COLO829 (cell line): Measurements from ENCODE around the gene SIX2.

Experiments
- DNase-seq: peaks from one replicate; pipeline ENCODE4 v3.0.0; 2012; ENCODE audit warnings: low spot score

Gene SIX2

DNA sequence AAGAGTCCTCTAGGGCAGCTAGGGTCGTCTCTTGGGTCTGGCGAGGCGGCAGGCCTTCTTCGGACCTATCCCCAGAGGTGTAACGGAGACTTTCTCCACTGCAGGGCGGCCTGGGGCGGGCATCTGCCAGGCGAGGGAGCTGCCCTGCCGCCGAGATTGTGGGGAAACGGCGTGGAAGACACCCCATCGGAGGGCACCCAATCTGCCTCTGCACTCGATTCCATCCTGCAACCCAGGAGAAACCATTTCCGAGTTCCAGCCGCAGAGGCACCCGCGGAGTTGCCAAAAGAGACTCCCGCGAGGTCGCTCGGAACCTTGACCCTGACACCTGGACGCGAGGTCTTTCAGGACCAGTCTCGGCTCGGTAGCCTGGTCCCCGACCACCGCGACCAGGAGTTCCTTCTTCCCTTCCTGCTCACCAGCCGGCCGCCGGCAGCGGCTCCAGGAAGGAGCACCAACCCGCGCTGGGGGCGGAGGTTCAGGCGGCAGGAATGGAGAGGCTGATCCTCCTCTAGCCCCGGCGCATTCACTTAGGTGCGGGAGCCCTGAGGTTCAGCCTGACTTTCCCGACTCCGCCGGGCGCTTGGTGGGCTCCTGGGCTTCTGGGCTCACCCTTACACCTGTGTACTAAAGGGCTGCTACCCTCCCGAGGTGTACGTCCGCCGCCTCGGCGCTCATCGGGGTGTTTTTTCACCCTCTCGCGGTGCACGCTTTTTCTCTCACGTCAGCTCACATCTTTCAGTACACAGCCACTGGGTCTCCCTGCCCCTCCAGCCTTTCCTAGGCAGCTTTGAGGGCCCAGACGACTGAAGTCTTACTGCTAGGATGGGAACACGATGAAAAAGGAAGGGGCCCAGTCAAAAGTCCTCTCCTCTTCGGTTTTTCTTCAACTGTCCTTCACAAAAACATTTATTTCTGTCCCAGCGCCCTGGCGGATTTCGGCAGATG, 8.1 kb downstream of the SIX2 start:
- no peak for DNase-seq

GRCh38 chr2:45000341-45000901, 8.8 kb downstream of the SIX2 start:
- DNase-seq, result no peak

DNA sequence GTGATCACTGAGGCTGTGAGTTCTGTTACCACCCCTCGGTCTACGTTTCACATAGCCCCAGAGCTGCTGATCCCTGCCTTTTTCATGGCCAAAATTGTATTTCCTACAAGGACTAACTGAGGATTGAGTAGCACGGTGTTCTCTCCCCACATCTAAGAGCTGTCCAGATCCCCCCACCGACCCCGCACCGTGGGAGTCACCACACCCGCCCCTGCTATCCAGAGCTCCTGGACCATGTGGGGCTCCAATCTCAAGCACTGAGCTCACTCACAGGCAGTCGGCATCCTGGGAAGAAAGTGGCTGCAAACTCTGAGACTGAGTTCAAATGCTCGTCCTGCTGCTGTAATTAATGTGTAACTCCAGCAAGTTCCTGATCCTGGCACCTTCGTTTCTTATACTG, 9.7 kb downstream of the SIX2 start:
- no peak for DNase-seq

DNA sequence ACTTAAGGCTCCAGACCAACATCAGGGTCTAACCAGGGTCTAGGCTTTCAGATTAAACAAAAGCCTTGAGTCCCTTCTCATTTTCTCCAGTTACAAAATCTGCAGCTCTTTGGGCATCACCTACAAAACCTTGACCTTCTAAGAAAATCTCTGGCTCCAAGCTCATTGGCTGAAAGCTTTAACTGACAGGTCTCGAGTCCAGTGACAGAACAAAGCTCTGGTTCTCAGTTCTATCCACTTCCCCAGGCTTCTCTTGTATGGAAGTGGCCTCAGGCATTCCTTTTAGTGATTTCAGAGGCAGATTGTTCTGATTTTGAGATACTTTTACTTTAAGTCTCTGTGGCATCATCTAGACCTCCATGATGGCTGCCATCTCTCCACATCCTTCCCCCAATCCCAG, 11.3 kb downstream of the SIX2 start:
- no peak for DNase-seq

DNA sequence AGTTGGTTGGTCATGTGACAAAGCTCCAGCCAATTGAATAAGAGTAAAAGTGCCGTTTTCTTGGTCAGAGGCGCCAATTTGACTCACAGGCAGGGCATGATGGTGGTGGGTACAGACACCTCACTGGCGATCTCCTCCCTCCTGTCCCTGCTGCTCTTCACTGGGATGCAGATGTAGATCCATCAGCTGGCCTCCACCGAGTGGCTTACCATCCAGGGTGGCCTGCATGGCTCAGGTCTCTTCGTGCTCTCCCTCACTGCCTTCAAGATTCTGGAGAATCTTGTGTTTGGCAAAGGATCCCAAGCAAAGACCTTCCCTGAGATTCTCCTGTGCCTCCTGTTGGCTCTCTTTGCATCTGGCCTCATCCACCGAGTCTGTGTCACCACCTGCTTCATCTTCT, 12.9 kb downstream of the SIX2 start:
- no peak for DNase-seq

DNA sequence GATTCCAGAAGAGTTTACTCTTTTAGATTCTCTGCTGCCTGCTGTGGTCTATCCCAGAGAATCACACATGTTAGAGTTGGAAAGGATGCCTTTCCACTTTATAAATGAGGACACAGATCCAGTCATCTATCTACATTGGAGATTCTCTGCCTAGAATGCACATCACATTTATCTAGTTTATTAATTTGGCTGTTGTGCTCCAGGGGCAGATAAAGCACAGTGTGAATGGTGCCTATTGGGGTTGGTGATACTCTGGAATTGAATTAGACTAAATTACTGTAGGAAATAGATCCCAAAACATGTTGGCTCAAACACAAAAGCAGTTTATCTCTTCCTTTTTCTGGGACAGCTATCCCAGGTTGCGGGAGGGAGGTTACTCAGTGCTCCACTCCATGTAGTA, 14.9 kb downstream of the SIX2 start:
- DNase-seq, result no peak

DNA sequence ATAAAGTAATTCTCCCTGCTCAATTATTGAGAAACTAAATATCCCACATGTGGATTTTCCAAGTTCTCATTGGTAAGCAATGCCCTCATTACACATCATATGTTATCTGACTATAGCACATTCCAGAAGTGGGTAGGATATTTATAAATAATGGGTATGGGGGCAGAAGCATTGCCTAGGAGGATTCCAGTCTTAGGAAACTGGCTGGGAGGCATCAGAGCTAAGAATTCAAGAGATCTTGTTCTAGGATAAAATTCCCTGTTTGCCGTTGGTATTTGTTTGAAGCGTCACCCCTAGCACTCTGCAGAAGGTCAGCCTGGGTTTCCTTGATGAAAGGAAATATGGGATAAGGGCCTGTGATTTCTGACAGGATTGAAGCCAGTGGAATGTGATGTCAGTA, 20.1 kb downstream of the SIX2 start:
- no peak for DNase-seq

DNA sequence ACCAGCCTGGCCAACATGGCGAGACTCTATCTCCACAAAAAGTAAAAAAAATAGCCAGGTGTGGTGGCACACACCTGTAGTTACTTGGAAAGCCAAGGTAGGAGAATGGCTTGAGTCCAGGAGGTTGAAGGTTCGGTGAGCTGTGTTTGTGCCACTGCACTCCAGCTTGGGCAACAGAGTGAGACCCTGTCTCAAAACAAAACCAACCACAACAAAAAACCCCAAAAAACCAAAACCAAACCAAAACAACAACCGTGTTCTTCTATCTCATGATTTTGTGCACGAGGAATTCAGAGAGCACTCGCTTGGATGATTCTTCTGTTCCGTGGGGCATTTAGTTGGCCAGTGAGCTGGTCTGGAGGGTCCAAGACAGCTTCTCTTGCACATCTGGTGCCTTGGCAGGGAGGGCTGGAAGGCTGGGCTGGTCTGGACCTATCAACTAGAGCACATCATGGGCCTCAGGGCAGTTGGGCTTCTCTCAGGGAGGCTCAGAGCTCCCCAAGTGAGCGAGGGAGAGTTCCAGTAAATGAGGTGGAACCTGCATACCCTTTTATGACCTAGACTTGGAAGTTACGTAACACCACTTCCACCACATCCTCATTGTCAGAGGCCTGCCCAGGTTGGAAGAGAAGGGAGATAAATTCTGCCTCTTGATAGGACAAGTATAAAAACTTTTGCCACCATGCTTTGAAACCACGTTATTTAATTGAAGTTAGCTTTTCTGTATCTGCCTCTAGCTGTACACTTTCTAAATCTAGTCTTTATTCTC, 25.2 kb downstream of the SIX2 start:
- no peak for DNase-seq

DNA sequence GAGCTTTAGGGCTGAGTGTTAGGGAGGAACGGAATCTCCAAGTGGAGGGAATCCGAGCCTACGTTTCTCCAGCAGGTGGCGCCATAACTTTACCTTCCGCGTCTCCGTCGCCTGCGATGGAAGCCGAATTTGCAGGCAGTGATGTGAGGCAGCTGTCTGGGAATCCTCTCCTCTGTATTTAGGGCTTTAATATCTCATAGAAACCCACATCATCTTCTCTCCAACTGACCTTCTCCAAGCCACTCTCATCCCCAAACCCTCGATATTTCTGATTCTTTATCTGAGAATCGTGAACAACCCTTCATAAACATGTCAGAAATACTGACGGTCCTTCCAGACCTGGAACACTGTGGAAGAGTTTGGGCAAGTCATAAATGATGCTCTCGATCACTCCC, 27.5 kb downstream of the SIX2 start:
- peak; percentile 69 for DNase-seq

DNA sequence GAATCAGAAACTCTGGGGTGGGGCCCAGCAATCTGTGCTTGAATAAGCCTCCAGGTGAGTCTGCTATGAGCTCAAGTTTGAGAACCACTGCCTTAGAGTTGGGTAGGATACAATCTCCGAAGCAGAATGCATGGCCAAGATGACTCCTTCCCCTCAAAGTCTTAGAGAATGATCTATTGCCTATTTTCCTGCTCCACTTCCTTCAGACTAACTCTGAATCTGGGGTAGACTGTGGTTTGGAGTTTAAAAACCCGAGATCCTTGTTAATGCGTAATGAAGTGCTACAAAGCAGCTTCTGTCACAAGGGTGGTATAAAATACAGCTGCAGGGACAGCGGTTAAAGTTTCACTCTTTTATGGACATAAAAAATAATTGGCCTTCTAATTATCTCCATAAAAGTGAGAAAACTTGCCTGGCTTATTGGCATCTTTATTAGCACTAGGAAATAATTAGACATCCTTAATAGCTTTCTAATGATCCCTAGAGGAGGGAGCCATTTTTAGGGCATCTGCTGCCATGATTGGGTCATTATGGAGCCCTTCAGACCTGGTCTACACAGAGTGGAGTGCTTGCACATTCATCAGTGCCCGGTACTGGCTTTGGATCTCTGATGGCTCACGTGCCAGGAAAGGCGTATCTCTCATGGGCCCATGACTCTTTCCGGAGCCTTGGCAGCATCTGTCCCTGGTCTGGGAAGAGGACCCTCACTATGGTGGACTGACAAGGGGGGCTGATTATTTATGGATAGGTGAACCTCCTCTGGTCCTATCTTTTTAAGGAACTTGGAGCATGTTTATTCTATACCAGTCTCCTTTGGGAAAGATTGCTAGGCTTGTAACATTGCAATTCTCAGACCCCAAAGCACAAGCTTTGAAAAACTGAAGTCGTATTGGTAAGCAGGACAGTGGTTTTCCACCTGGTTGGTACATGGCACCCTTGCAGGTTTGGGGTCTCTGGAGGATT, 28.2 kb downstream of the SIX2 start:
- no peak for DNase-seq

DNA sequence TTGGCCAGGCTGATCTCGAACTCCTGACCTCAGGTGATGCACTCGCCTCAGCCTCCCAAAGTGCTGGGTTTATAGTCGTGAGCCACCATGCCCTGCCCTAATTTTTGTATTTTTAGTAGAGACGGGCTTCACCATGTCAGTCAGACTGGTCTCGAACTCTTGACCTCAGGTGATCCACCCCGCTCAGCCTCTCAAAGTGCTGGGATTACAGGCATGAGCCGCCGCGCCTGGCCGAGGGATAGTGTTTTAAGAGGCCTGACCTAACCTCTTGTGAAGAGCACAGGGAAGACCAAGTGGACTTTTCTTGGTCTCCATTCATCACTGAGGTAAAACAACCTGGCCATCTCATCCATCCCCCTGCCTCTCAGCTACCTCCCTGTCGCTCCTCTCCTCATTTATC, 29.7 kb downstream of the SIX2 start:
- DNase-seq, result no peak

- no peak for DNase-seq
Measured at GRCh38 chr2:44975571-44976450, 33.4 kb downstream of the SIX2 start.

- DNase-seq, result peak; percentile 65
Measured at GRCh38 chr2:44974064-44974715, 35.1 kb downstream of the SIX2 start.

DNA sequence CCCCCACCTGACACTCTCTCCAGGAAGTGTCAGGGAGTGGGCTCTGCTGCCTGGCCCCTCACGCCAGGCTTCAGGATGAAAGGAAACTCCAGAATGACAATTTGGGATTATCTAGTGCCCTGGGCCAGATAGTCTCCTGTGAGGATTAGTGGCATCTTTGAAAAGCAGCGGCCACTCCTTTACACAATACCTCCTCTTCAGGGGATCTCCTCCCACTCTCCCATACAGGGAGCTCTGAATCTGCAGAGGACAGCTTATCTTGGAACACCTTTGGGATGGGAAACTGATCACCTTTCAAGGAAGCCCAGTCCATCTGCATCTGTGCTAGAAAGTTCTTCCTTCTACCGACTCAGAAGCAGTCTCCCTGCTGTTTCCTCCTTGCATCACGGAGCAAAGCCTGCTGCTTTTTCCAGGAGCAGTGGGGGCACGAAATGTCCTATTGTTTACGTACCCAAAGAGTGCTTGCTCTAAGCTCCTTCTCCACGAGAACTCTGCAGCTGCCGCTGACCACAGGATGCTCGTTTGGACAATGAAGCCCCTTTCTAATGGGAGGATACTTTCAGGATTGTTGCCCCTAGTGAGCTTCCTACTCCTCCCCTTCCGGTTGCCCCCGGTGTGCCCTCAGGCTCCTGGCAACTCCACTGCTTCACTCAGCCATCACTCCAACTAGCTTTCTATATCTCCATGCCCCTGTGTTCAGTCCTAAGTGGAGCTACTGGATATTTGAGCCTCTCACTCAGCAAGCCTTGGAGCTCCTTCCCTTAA, 36.3 kb downstream of the SIX2 start:
- DNase-seq, result no peak

DNA sequence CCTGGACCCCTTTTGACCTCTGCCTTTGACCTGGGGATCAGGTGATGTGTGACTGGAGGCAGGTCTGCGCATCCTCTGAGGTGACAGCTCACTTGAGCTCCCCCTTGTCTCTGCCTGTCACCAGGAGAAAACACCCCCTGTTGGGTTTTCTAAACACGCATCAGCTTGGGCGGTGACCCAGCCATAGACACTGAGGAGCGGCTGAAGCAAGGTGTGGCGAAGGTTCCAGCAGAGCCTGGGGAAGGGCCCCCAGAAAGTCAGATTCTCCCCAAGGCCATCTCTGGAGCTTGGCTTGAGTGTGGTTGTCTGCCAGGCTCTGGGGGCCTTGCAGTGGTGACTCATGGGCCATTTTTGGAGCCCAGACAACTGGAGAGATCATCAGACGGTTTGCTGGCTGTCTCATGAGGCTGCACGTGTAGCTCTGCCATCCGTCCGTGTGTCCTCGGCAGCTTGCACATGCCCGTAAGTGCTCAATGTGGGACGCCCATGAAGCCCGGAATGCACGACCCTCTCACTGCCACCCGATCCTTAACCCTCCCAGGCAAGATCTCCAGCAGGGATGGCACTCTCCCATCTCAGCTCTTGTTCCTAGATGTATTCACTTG, 38.3 kb downstream of the SIX2 start:
- no peak for DNase-seq

- DNase-seq, result no peak
Measured at GRCh38 chr2:44969936-44970335, 39.3 kb downstream of the SIX2 start.

DNA sequence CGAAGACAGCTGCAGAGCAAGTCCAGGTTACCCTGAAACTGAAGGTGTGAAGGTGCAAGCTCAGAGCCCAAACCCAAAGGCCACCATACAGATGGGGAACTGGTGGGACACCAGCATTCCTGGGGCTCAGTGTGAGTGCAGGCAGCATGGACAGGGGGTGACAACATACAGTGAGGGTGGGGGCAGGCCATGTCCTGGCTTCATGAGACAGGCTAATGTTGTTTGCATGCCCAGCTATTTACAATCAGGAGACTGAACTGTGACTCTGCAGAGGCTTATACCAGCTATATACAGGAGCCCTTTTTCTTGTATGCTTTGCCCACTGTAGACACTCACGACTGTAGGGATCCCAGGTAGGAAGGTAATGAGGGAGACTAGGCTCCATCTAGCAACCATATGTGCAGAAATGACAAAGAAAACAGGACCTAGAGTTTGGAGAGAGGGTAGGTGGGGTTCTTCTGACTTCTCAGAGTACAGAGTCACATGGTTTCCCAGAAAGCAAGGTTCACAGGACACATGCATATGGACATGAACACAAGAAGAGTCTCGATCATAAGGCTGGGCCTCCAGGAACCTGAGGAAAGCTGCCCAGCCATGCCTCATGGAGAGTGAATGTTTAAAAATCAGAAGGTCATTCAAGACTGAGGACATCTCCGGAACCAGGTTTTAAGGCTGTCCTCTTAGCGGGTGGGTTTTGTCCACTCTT, 41.4 kb downstream of the SIX2 start:
- no peak for DNase-seq

DNA sequence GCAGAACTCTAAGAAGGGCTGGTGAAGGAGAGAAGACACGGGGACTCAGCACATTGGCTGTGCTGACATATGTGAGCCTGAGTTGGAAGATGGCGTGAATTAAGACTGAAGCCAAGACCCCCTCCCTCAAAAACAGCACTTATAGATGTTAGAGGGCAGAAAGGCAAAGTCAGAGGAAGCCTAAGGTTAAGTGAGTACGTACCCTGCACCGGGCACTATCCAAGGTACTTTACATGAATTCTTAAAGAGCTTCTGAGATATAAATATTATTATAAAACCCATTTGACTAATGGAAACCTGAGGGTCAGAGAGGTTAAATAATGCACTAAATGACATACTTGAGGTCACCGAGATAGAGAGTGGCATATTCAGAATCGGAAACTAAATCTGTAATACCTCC, 42.2 kb downstream of the SIX2 start:
- DNase-seq, result no peak
